ENCODE measurements around the gene EAF1.
"Not testable (repeated sequence)": the region's sequence is repeated elsewhere in the genome, so short reads cannot be mapped to it uniquely, and the experiment has no call there.

- TF ChIP-seq CTCF, POLR2A (IDR thresholded peaks at IDR 0.05): not testable (repeated sequence)
Measured at GRCh38 chr3:15385238-15385695, 42.1 kb upstream of the EAF1 start.

All from lower leg skin (tissue), 3 donors.